Mesothelial cell of epicardium (in vitro differentiated cells): Measurements from ENCODE around the gene WNT8B. TPM values are rescaled to one million over a fixed set of nuclear protein-coding genes. Genes with fewer than 3 reads are reported as not detected.

Experiments used
- DNase-seq, 2 experiments: peaks; one replicate each; pipeline ENCODE4 v3.0.0; 2021; ENCODE audit warnings: low spot score in 2 of 2; ENCODE audit not compliant: unreplicated experiment in 2 of 2
- H3K27ac Mint-ChIP-seq: 2 replicates; pipeline ENCODE4 v1.8.0; 2021; ENCODE audit warnings: mixed read lengths
- H3K27me3 Mint-ChIP-seq: 2 replicates; pipeline ENCODE4 v1.8.0; 2021; ENCODE audit warnings: low read depth, mixed read lengths
- H3K36me3 Mint-ChIP-seq: 2 replicates; pipeline ENCODE4 v1.8.0; 2021; ENCODE audit warnings: mixed read lengths
- H3K4me1 Mint-ChIP-seq: 2 replicates; pipeline ENCODE4 v1.8.0; 2021; ENCODE audit warnings: mixed read lengths
- H3K4me3 Mint-ChIP-seq: 2 replicates; pipeline ENCODE4 v1.8.0; 2021; ENCODE audit warnings: mild to moderate bottlenecking, moderate library complexity, mixed read lengths
- H3K9me3 Mint-ChIP-seq: 2 replicates; pipeline ENCODE4 v1.8.0; 2021; ENCODE audit warnings: mixed read lengths
- CTCF ChIP-seq: fragments of 200-600 bp; sonication (generic); IDR thresholded peaks from one replicate; pipeline ENCODE4 v1.5.0; 2021; ENCODE audit warnings: antibody characterized with exemption; ENCODE audit not compliant: unreplicated experiment
- total RNA-seq: library from RNA; stranded (reverse); gene quantifications from 3 replicates; pipeline ENCODE4 v1.2.1, GENCODE V29; 2021

The WNT8B gene
- total RNA-seq, 1 donor from 2014 or later: 0.69 TPM

GRCh38 chr10:100479037-100479436 is 16.2 kb downstream of the WNT8B start:
- peaks cover 11% of the 10 kb centered on the region for H3K4me1 Mint-ChIP-seq
- no peak overlapping the region for H3K27ac Mint-ChIP-seq
- no peak overlapping the region for H3K4me3 Mint-ChIP-seq
- DNase-seq: no peak
- peaks cover 69% of the 10 kb centered on the region for H3K27me3 Mint-ChIP-seq
- H3K9me3 Mint-ChIP-seq: no peaks in the 10 kb centered on the region
- TF ChIP-seq CTCF: no peak
- no peaks in the 10 kb centered on the region for H3K36me3 Mint-ChIP-seq

- DNase-seq: no peak
- no peaks in the 10 kb centered on the region for H3K9me3 Mint-ChIP-seq
- H3K36me3 Mint-ChIP-seq: peaks cover 7% of the 10 kb centered on the region
- no peak overlapping the region for H3K27ac Mint-ChIP-seq
- H3K27me3 Mint-ChIP-seq: peaks cover 74% of the 10 kb centered on the region
- peaks cover 11% of the 10 kb centered on the region for H3K4me1 Mint-ChIP-seq
- no peak for TF ChIP-seq CTCF
- H3K4me3 Mint-ChIP-seq: no peak overlapping the region
These were observed 17.2 kb downstream of the WNT8B start for GRCh38 chr10:100480002-100480401.

- Mint-ChIP-seq H3K27ac (no peak overlapping the region), H3K4me1 (peaks cover 21% of the 10 kb centered on the region)
These were observed 18.8 kb downstream of the WNT8B start for GRCh38 chr10:100481462-100482081.

GRCh38 chr10:100482181-100482833 is 19.5 kb downstream of the WNT8B start:
- H3K9me3 Mint-ChIP-seq: no peaks in the 10 kb centered on the region
- peak overlapping the region; percentile 69 for H3K4me3 Mint-ChIP-seq
- H3K4me1 Mint-ChIP-seq: peaks cover 21% of the 10 kb centered on the region
- peak; percentile 80 for TF ChIP-seq CTCF
- DNase-seq: peak; percentile 56 to 78
- no peak overlapping the region for H3K27ac Mint-ChIP-seq
- peaks cover 90% of the 10 kb centered on the region for H3K27me3 Mint-ChIP-seq
- H3K36me3 Mint-ChIP-seq: peaks cover 17% of the 10 kb centered on the region

More at GRCh38 chr10:100481462-100482081, 18.8 kb downstream of the WNT8B start:
- Mint-ChIP-seq H3K9me3 (no peaks in the 10 kb centered on the region), H3K36me3 (peaks cover 10% of the 10 kb centered on the region), H3K27me3 (peaks cover 82% of the 10 kb centered on the region), H3K4me3 (peak overlapping the region; percentile 69)
- TF ChIP-seq CTCF: no peak
- peak; percentile 46 to 95 for DNase-seq

- H3K27ac Mint-ChIP-seq: no peak overlapping the region
These were observed 20.0 kb downstream of the WNT8B start for GRCh38 chr10:100482834-100483185.

More at GRCh38 chr10:100482834-100483185, 20.0 kb downstream of the WNT8B start:
- TF ChIP-seq CTCF: peak; percentile 5
- H3K36me3 Mint-ChIP-seq: peaks cover 18% of the 10 kb centered on the region
- H3K9me3 Mint-ChIP-seq: no peaks in the 10 kb centered on the region
- peaks cover 21% of the 10 kb centered on the region for H3K4me1 Mint-ChIP-seq
- no peak for DNase-seq
- peak overlapping the region; percentile 69 for H3K4me3 Mint-ChIP-seq
- H3K27me3 Mint-ChIP-seq: peaks cover 91% of the 10 kb centered on the region
